PC-3 (cell line): ENCODE measurements around the gene NCOA7.
"Not testable (repeated sequence)": the region's sequence is repeated elsewhere in the genome, so short reads cannot be mapped to it uniquely, and the experiment has no call there.

Source experiments
- EZH2 ChIP-seq: fragments of 300-600 bp; sonication (generic); IDR thresholded peaks from one replicate; pipeline ENCODE4 v1.6.1; 2017; ENCODE audit warnings: antibody characterized with exemption, mild to moderate bottlenecking, low read length; ENCODE audit not compliant: unreplicated experiment
- EZH2phosphoT487 ChIP-seq: fragments of 300-600 bp; sonication (generic); IDR thresholded peaks from 2 replicates; pipeline ENCODE4 v1.6.1; 2018; ENCODE audit warnings: mild to moderate bottlenecking, antibody characterized with exemption, low read length, borderline replicate concordance
- TF ChIP-seq, protein P1 (sequence below): fragments of 300-600 bp; sonication (generic); conservative IDR thresholded peaks from 2 replicates; pipeline ENCODE4 v1.5.1; 2017; ENCODE audit warnings: antibody characterized with exemption, low read depth, mild to moderate bottlenecking, low read length

DNA sequence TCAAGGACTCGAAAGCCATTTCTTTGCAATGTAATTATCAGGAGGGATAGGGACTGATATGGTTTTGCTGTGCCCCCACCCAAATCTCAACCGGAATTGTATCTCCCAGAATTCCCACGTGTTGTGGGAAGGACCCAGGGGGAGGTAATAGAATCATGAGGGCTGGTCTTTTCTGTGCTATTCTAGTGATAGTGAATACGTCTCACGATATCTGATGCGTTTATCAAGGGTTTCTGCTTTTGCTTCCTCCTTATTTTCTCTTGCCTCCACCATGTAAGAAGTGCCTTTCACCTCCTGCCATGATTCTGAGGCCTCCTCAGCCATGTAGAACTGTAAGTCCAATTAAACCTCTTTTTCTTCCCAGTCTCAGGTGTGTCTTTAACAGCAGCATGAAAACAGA lies 160.0 kb downstream of the NCOA7 start:
- TF ChIP-seq, protein P1, sequence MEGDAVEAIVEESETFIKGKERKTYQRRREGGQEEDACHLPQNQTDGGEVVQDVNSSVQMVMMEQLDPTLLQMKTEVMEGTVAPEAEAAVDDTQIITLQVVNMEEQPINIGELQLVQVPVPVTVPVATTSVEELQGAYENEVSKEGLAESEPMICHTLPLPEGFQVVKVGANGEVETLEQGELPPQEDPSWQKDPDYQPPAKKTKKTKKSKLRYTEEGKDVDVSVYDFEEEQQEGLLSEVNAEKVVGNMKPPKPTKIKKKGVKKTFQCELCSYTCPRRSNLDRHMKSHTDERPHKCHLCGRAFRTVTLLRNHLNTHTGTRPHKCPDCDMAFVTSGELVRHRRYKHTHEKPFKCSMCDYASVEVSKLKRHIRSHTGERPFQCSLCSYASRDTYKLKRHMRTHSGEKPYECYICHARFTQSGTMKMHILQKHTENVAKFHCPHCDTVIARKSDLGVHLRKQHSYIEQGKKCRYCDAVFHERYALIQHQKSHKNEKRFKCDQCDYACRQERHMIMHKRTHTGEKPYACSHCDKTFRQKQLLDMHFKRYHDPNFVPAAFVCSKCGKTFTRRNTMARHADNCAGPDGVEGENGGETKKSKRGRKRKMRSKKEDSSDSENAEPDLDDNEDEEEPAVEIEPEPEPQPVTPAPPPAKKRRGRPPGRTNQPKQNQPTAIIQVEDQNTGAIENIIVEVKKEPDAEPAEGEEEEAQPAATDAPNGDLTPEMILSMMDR: not testable (repeated sequence)
- TF ChIP-seq EZH2, EZH2phosphoT487: not testable (repeated sequence)
